LHCN-M2 (cell line): ENCODE results near the gene FUZ. TPM values are rescaled to one million over a fixed set of nuclear protein-coding genes. Genes with fewer than 3 reads are reported as not detected.
A peak's percentile ranks its signal among the peaks of the same experiment; 100 is the strongest.

ENCODE experiments used
- DNase-seq: peaks from one replicate; pipeline ENCODE4 v3.0.0-alpha.2; 2012; ENCODE audit warnings: low read depth
- total RNA-seq: library from RNA; depleted of rRNA; stranded (reverse); fragments of >200 nt; gene quantifications from 2 replicates; pipeline ENCODE4 v1.2.3, GENCODE V29; 2014

FUZ gene
- total RNA-seq, 1 experiment from 2014 or later, result 27.6 TPM

DNA sequence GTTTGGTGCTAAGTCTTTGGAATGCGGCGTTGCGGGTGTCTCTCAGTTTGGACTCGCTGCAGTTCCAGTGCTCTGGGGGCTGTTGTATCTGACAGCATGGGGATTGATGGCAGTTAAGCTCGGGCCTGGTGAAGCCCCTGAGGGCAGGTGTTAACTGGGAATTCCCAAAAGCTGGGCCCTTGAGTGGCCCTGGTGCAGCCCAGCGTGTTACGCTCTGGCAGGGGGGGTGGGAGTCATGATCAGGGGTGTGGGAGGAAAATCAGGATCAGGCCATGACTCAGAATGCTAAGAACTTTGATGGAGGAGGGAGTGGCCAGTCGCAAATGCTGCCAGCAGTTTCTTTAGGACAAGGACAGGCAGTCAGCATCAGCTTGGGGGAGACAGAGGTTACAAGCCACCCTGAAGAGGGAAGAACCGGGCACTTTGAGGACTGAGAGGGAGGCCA lies 26.7 kb downstream of the FUZ start:
- peak; percentile 42 for DNase-seq

DNA sequence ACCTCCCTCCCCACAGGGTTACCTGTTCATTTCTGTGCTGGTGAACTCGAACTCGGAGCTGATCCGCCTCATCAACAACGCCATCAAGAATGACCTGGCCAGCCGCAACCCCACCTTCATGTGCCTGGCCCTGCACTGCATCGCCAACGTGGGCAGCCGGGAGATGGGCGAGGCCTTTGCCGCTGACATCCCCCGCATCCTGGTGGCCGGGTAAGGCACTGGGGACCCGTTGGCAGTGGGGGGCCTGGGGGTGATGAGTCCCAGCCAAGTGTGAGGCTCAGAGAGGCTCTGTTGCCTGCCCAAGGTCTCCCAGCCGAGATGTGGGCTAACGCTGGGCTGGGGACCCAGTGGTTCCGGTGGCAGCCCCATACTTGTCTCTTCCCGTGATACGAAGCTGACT lies 30.6 kb downstream of the FUZ start:
- no peak for DNase-seq

DNA sequence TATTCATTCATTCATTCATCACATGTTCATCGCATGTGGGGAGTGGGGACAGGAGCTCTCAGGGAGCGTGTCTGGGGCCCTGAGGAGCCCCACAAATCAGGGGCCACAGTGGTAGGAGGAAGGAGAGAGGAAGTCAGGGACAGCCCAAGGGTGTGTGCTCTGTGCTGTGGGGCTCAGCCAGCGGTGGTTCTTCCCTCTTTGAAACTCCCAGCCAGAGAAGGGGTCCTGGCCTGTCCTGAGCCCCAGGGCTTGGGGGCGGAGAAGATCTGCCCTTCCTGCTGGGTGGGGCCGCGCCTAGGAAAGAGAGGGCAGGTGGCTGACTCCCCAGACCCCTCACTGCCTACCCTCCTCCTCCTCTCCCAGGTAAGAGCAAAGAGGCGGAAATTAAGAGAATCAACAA lies 31.7 kb downstream of the FUZ start:
- no peak for DNase-seq

DNA sequence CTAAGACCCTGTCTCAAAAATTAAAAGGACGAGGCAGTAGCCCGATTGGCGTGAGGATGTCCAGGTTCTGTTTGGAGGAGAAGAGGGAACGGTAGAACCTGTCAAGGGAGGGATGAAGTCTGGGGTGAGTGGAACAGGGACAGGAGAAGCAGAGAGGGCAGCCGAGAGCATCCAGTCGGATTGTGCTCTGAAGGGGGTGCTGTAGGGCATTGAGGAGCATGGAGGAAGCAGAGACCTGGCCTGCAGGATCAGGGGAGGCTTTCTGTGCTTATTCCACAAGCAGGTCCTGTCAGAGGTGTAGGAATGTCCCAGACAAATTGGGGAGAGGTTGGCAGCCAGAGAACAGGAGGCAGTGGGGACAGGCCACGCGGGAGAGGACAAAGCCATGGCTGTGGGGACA lies 32.2 kb downstream of the FUZ start:
- DNase-seq, result no peak

DNA sequence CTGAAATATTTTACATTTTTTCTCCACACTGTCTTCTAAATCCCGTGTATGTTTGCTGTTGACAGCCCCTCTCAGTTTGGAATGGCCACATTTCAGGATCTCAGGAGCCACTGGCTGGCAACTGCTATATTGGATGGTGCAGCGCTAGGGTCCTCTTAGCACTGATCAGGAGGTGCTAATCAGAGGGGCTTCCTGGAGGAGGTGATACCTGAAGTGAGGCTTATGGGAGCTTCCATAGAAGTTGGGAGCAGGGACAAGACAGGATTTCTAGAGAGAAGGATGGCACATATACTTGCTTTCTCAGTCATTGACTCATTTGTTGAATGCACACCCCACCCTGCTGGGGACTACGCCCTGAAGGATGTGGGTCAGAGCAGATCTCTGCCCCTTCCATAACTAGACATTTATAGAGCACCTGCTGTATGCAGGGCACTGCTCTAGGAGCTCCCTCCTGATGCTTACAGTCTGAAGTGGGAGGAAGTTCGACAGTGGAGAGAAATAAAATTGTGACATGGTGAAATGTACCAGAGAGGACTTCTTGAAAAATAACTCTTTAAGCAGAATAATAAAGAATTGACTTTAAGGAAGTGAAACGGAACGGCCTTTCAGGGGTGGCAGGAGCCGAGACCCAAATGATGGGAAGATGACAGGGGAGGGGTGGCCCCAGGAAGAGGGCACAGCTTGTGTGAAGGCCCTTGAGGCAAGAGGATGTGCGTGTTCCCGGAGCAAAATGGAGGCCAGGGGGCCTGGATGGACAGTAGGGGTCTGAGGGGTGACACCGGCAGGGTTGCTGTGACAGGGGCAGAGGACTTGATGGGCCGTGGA lies 33.1 kb downstream of the FUZ start:
- DNase-seq, result no peak

DNA sequence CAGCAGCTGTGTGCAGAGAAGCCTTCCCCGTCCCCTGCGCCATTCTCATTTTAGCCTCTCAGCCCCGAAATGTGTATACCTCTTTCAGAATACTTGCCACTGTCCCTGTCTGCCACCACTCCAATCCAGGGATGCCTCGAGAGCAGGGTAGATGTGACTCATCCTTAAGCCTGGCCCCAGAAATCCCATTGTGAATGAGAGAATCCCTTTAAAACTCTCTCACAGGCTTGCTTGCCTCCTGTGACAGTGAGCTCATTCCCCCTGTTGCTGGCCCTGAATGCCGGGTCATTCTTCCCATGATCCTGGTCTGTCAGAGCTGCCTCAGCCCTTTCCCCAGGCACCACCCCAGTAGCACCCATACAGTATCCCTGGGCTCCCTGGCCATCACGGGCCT lies 36.7 kb downstream of the FUZ start:
- DNase-seq, result no peak

DNA sequence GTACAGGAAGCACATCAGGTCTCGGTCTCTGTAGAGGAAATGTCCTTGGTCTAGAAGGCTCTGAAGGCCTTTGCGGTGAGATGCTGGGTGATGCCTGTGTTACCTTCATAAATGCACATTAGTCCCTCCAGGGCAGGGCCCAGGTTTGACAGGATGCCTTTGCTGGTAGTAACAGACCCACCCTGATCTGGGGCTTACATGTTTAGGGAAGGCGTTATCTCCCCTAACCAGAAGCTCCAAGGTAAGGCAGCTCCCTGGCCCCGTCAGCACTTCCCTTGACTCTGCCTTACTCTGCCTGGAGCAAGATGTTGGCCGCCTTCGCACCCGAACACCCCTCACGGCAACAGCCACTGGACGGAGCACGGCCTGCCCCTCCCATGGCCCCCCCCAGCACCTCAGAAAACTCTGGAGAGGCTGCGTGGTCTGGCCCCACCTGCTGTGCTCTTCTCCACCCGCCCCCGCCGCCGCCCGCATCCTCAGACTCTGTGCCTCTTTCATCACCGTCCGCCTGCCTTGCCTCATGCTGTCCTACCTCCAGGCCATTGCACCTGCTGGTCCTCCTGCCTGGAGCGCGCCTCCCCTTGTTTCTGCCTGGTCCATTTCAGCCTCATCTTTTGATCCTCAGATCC lies 37.2 kb downstream of the FUZ start:
- DNase-seq, result no peak

DNA sequence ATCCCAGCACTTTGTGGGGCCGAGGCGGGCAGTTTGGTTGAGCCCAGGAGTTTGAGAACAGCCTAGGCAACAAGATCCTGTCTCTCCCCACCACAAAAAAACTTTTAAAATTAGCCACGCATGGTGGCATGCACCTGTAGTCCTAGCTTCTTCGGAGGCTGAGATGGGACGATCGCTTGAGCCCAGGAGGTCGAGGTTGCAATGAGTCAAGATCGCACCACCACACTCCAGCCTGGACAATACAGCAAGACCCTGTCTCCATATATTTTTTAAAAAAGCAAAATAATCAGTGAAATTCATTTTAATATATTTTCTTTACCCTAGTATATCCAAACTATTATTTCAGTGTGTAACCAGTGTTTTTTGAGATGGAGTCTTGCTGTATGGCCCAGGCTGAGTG lies 38.1 kb downstream of the FUZ start:
- DNase-seq, result no peak

DNA sequence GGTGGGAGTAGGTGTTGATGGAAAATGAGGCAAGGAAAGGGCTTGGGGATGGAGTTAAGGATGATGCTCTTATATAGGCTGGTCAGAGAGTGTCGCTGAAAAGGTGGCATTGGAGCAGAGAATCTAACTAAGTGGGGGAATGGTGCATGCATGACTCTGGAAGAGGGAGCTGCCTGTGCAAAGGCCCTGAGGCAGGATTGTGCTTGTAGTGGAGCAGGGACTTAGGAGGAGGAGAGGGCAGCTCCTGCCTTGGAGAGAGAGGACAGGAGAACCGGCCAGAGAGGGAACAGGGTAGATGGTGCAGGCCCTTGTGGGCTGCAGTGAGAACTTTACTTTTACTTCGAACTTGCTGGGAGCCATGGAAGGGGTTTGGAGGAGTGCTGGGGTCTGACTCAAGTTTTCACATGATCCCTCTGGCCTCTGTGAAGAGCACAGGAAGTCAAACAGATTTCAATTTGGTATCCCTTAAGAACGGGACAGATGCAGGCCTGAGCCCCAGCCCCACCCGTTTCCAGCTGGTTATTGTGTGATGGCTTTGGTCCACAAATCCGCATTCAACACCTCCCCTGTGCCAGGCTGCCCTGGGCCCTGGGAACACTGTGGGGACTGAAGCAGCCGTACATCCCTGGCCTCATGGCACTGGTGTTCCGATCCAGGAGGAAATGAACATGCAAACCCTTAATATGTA lies 39.3 kb downstream of the FUZ start:
- no peak for DNase-seq

DNA sequence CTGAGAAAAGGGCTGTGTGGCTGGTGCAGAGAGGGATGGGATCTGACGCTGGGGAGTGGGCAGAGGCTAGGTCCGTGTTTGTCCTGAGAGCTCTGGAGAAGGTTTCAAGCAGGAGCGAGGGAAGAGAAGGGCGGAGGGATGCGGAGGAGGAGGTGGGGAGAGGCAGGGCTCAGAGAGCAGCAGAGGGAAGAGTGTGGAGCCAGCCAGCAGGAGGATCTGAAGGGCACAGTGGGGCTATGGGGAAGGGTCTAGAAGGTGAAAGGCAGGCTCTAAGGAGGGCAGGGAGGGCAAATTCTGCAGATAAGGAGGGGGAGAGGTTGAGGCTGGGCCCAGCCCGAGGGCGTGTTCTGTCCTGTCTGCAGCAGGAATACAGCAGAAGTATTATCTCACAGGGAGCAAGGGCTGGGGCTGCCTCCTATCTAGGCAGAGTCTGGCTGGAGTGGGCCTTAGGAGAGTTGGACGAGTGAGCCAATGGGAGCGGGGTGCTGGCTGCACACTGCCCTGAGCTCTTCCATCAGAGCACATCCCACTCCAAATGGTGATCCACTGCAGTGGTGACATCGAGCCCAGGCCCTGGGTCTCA lies 40.2 kb downstream of the FUZ start:
- DNase-seq, result no peak

DNA sequence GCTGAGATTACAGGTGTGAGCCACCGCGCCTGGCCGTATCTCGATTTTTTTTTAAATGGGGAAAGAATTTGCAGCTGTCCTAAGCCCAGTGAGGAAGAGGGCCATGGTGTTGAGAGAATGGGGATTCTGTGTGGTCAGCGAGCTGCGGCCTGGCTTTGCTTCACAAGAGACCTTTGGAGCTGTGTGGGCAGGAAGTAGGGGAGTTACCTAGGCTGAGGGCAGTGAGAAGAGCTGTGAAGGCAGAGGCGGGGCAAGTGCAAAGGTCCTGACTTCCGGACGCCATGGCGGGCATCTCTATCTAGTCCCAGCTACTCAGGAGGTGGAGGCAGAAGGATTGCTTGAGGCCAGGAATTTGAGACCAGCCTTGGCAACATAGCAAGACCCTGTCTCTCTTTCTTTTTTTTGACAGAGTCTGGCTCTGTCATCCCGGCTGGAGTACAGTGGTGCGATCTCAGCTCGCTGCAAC lies 41.4 kb downstream of the FUZ start:
- DNase-seq, result no peak

DNA sequence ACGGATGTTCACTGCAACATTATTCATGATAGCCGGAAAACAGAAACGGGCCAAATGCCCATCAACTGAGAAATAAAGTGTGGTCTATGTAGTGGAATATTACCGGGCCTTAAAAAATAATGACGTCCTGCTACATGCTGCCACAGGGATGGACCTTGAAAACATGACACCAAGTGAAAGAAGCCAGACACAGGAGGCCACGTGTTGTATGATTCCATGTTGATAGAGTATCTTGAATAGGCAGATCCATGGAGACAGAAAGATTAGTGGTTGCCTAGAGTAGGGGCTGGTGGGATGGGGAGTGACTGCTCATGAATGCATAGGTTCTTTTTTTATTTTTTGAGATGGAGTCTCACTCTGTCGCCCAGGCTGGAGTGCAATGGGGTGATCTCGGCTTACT lies 42.6 kb downstream of the FUZ start:
- no peak for DNase-seq

DNA sequence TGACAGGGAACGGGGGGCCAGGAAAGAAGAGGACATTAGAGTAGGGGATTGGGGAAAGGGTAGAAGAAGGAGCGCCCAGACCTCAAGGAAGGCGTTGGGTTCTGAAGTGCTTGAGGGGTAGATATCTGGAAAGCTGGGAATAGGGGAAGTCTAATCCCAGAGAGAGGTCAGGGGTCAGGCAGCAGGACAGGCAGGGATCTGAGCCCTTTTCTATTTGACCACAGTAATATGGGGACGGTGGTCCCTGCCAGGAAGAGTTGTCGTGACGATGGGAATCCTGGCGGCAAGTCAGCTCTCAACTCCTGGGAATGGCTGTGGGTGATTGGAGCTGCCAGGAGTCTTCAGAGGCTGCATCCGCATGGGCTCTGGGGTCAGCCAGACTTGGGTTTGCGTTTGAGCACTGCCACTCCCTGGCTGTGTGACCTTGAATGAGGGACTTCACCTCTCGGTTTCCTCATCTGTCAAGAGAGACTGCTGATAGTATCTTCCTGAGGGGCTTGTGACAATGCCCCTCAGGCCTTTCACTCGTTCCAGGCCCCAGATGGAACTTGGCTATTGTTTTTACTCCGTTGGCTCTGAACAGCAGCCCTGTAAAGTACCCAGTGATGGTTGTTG lies 45.0 kb downstream of the FUZ start:
- DNase-seq, result no peak

DNA sequence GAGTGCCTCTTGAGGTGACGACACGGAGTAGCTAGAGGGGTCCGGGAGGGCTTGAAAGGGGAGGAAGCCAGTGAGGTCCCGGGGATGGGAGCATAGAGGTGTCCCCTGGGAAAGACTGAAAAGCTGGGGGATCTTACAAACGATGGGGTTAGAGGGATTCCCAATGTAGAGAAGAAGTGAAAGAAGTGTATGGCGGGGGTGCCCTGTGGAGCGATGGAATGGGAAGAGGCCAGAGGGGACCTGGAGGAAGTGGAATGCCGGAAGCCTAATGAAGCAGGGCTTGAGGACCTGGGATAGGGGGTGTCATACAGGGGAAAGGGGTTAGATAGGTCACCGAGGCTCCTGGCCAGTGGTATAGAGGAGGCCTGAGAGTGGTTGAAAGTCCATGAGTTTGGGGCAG lies 45.7 kb downstream of the FUZ start:
- no peak for DNase-seq

DNA sequence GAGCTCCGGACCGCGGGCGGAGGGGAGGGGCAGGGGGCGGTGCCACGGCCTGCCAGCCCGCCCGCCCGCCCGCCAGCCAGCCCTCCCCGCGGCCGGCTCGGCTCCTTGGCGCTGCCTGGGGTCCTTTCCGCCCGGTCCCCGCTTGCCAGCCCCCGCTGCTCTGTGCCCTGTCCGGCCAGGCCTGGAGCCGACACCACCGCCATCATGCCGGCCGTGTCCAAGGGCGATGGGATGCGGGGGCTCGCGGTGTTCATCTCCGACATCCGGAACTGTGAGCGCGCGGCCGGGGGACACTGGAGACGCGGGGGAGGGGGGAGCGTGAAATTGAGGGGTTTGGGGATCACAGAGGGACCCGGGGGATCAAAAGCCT lies 46.2 kb downstream of the FUZ start, which contains the start of gene AP2A1:
Gene AP2A1, plus strand, starts transcription at position 72 of the 370 bp plus-strand sequence. Its CDS starts 133 bp downstream, at position 205.
- DNase-seq, result no peak

DNA sequence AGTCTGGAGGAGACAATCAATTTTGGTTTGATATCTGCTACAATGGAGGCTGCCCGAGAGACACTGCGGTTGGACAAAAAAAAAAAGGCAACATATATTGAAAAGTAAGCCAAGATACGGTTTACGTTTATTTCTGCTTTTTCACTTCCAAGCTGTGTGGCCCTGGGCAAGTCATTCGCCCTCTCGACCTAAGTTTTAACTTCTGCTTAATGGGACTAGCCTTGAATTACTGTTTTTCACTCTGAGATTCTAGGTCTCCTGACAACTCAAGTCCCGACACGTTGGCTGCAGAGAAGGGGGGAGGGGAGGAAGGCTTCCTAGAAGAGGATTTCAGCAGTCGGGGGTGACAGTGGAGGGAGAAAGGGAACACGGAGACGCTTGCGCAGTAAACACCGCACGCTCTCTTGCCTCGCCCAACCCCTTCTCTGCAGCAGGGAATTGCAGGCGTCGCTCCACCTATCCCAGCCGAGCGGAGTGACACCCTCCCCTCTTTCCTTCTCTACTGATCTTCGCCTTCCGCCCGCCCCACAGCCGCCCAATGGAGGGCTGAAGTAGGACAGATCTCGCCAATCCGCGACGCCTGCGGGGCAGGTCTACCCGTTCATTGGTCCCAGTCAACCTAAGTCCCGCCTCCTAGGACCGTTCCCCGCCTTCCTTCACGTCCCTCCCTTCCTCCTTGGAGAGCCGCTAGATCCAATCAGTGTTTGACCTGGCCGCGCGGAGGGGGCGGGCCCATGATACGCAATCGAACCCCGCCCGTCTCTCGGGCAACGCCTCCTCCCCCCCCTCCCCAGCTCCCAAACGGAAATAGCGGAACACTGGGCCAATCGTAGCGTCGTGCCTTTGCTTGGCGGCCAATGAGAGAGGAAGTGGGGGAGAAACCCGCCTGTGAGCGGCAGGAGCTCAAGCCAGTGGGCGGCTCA lies 46.8 kb downstream of the FUZ start:
- peak; percentile 100 for DNase-seq

DNA sequence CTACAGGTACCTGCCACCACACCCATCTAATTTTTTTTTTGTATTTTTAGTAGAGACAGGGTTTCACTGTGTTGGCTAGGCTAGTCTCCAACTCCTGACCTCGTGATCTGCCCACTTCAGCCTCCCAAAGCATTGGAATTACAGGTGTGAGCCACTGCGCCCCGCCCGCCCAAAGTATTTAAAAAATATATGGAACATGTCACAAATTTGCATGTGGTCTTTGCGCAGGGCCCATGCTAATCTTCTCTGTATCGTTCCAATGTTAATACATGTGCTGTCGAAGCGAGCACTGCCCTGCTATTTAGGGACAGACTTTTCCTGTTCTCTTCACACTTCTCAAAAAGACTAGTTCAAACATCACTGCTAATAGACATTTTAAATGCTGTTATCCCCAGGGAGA lies 48.8 kb downstream of the FUZ start:
- DNase-seq, result no peak

DNA sequence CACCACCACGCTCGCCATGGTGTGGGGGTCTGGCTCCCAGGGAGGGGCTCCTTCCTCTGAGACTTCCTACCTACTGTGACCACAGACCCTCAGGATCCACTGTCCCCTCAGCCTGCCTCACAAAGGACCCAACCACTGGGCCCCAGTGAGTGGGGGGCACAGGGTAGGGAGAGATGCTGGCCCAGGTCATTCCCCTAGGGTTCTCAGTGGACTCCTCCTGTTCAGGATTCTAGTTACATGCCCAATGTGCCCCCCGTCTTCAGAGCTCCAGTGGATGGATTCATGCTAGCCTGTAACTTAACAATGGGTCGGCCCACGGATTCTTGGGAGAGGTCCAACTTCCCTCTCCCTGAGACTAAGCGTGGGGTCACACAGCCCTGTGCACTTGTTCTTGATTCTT lies 49.9 kb downstream of the FUZ start, which contains the start of gene TSKS:
Gene TSKS, minus strand, starts transcription at position 77 of the 400 bp plus-strand sequence. Its CDS starts 59 bp downstream, at position 18.
- DNase-seq, result no peak

DNA sequence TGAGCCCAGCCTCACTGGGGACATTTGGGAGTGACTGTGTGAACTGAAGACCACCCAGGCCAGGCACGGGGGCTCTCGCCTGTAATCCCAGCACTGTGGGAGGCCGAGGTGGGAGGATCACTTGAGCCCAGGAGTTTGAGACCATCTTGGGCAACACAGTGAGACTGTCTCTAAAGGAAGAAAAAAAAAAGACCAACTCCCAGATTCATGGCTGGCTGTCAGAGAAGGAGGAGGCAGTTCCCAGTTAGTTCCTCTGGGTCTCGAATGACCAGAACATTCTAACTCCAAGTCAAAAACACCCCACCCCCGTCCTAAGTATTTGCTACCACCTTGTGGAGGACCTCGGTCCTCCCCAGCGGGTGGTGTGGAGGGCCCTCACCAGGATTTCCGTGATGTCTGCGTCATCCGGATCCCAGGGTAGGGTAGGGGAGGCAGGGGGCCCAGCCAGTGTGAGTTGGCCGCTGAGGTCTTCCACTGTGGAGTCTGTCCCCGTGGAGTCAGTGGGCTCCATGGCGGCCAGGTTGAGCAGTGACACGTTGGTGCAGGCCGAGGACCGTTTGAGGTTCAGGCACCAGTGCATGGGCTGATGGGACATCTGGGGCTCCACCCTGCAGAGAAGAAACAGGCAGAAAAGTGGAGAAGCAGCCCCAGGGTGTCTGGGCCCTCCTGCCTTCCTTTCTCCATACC lies 51.3 kb downstream of the FUZ start:
- peak; percentile 26 for DNase-seq

DNA sequence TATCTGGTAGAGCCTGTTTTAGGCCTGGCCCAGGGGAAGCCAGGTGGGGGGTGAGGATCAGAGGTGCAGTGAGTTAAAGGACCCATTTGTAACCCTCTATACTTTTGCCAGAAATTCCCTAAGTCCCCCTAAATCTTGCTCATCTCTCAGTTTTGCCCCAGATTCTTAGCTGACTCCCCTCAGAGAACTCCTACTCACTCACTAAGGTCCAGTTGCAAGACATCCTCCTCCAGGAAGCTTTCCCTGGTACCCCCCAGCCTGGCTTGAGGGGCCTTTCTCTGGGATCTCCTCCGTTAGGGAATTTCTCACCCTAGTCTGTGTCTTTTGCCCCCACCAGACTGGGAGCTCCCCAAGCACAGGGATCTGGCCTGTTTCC lies 51.9 kb downstream of the FUZ start:
- DNase-seq, result no peak
